SK-N-SH (cell line): ENCODE measurements around the gene FAM184B. TPM values are rescaled to one million over a fixed set of nuclear protein-coding genes. Genes with fewer than 3 reads are reported as not detected.

Experiments used
- CTCF ChIA-PET: fragments of 300-600, 350-600 bp; formaldehyde crosslinking; extraction: SDS; loops from one replicate; lab custom pipeline; 2021; lab: Yijun Ruan, JAX
- POLR2A ChIA-PET: fragments of 350-600 bp; sonication (Branson Sonifier 250); formaldehyde crosslinking; extraction: SDS; loops from one replicate; lab custom pipeline; 2020; ENCODE audit warnings: antibody characterized with exemption, inconsistent platforms; lab: Yijun Ruan, JAX
- DNase-seq: peaks from one replicate; pipeline ENCODE4 v3.0.0; 2012
- H2AFZ ChIP-seq: fragments of 200-600 bp; sonication (generic); 2 replicates; pipeline ENCODE4 v1.8.1; 2016; ENCODE audit warnings: antibody characterized with exemption, mild to moderate bottlenecking, low read depth
- H3F3A ChIP-seq: fragments of 200-600 bp; sonication (generic); replicated peaks from 2 replicates; pipeline ENCODE3; 2016; ENCODE audit warnings: antibody characterized with exemption, mild to moderate bottlenecking; ENCODE audit not compliant: insufficient read depth
- H3K27ac ChIP-seq, 2 experiments: fragments of 200-500 bp in 1 of 2; fragments of 200-600 bp in 1 of 2; sonication (Bioruptor generic) in 1 of 2; sonication (generic), shearing (Covaris generic) in 1 of 2; 2 replicates each; pipeline versions ENCODE4 v1.5.1 to v1.6.1; 2014 to 2016; ENCODE audit warnings: low read depth in 2 of 2, inconsistent platforms in 1 of 2, low read length in 1 of 2, mild to moderate bottlenecking in 1 of 2, mixed read lengths in 1 of 2
- H3K27me3 ChIP-seq: fragments of 200-600 bp; sonication (generic), shearing (Covaris generic); 2 replicates; pipeline ENCODE4 v1.6.1; 2016; ENCODE audit warnings: mixed run types; ENCODE audit not compliant: insufficient read depth
- H3K36me3 ChIP-seq, 2 experiments: fragments of 200-500 bp in 1 of 2; fragments of 200-600 bp in 1 of 2; sonication (Bioruptor generic) in 1 of 2; sonication (generic) in 1 of 2; replicated peaks in 1 of 2; 2 replicates each; pipeline versions ENCODE3 to v1.5.1; 2014 to 2016; ENCODE audit warnings: low read length in 1 of 2, mild to moderate bottlenecking in 1 of 2; ENCODE audit not compliant: insufficient read depth in 2 of 2, control insufficient read depth in 1 of 2
- H3K4me1 ChIP-seq, 2 experiments: fragments of 200-500 bp in 1 of 2; fragments of 200-600 bp in 1 of 2; sonication (Bioruptor generic) in 1 of 2; sonication (generic), shearing (Covaris generic) in 1 of 2; 2 replicates each; pipeline versions ENCODE4 v1.5.1 to v1.6.1; 2014 to 2016; ENCODE audit warnings: low read depth in 1 of 2, low read length in 1 of 2, mixed run types in 1 of 2; ENCODE audit not compliant: insufficient read depth in 2 of 2, control insufficient read depth in 1 of 2
- H3K4me2 ChIP-seq: fragments of 200-600 bp; sonication (generic), shearing (Covaris generic); 2 replicates; pipeline ENCODE4 v1.6.1; 2017; ENCODE audit warnings: mixed run types
- H3K4me3 ChIP-seq, 2 experiments: fragments of 200-500 bp in 1 of 2; fragments of 200-600 bp in 1 of 2; sonication (Bioruptor generic) in 1 of 2; sonication (generic), shearing (Covaris generic) in 1 of 2; 2 replicates each; pipeline versions ENCODE4 v1.5.1 to v1.8.1; 2014 to 2016; ENCODE audit warnings: low read depth in 2 of 2, inconsistent platforms in 1 of 2, low read length in 1 of 2, mild to moderate bottlenecking in 1 of 2, mixed read lengths in 1 of 2, moderate library complexity in 1 of 2
- H3K79me2 ChIP-seq: fragments of 200-600 bp; sonication (generic); 2 replicates; pipeline ENCODE4 v1.8.1; 2017; ENCODE audit warnings: mild to moderate bottlenecking; ENCODE audit not compliant: insufficient read depth
- H3K9ac ChIP-seq: fragments of 200-600 bp; sonication (generic); 2 replicates; pipeline ENCODE4 v1.6.1; 2017; ENCODE audit warnings: mixed run types
- H3K9me2 ChIP-seq: fragments of 200-600 bp; sonication (generic); 2 replicates; pipeline ENCODE4 v1.6.1; 2017; ENCODE audit warnings: mixed run types
- H3K9me3 ChIP-seq: fragments of 200-600 bp; sonication (generic); 2 replicates; pipeline ENCODE4 v1.6.1; 2017; ENCODE audit warnings: mixed run types, mild to moderate bottlenecking, moderate library complexity
- H4K20me1 ChIP-seq: fragments of 200-600 bp; sonication (generic); 2 replicates; pipeline ENCODE4 v1.6.1; 2017; ENCODE audit warnings: mild to moderate bottlenecking, mixed run types; ENCODE audit not compliant: insufficient read depth
- CHD2 ChIP-seq: fragments of 150-350 bp; IDR thresholded peaks from 2 replicates; pipeline ENCODE4 v1.6.1; 2018; ENCODE audit warnings: low read length; ENCODE audit not compliant: partially characterized antibody
- EZH2phosphoT487 ChIP-seq: fragments of 200-600 bp; sonication (generic); IDR thresholded peaks from 2 replicates; pipeline ENCODE4 v1.6.1; 2017; ENCODE audit warnings: low read depth, mixed run types, mild to moderate bottlenecking, antibody characterized with exemption, moderate library complexity, borderline replicate concordance
- NFIC ChIP-seq: IDR thresholded peaks from 2 replicates; pipeline ENCODE4 v1.4.0; 2012; ENCODE audit warnings: borderline replicate concordance
- NRF1 ChIP-seq: IDR thresholded peaks from 2 replicates; pipeline ENCODE4 v1.6.1; 2012; ENCODE audit warnings: low read depth, mild to moderate bottlenecking, low read length
- POLR2AphosphoS5 ChIP-seq: IDR thresholded peaks from 2 replicates; pipeline ENCODE4 v1.6.1; 2012; ENCODE audit warnings: low read depth, low read length
- RCOR1 ChIP-seq: fragments of 150-350 bp; IDR thresholded peaks from 2 replicates; pipeline ENCODE4 v1.6.1; 2017; ENCODE audit warnings: antibody characterized with exemption, low read length
- RFX5 ChIP-seq: IDR thresholded peaks from 2 replicates; pipeline ENCODE4 v1.6.1; 2012; ENCODE audit warnings: mild to moderate bottlenecking, improper control_type of control experiment, low read length
- SIN3A ChIP-seq: IDR thresholded peaks from 2 replicates; pipeline ENCODE4 v1.6.1; 2012; ENCODE audit warnings: low read depth, mild to moderate bottlenecking, low read length, moderate library complexity, borderline replicate concordance
- TCF12 ChIP-seq: IDR thresholded peaks from 2 replicates; pipeline ENCODE4 v1.4.0; 2012
- WGBS: methylation state at CpG from one replicate; pipeline ENCODE4 v1.1.6; 2017; ENCODE audit warnings: low lambda C conversion rate; 5-methylcytosine and 5-hydroxymethylcytosine counted together
- polyA plus RNA-seq, 3 experiments: library from polyadenylated mRNA; depleted of rRNA; stranded (reverse); fragments of >200 nt; gene quantifications; 2 replicates each; pipeline ENCODE4 v1.2.3, GENCODE V29; 2012
- TF ChIP-seq, protein P1 (sequence below): IDR thresholded peaks from 2 replicates; pipeline ENCODE4 v1.4.0; 2012; ENCODE audit warnings: low read depth, borderline replicate concordance
- TF ChIP-seq, protein P2 (sequence below): IDR thresholded peaks from 2 replicates; pipeline ENCODE4; 2012
- TF ChIP-seq, protein P3 (sequence below): fragments of 150-350 bp; IDR thresholded peaks from 2 replicates; pipeline ENCODE4 v1.6.1; 2017; ENCODE audit warnings: antibody characterized with exemption, low read length, low read depth, borderline replicate concordance
- TF ChIP-seq, protein P4 (sequence below): IDR thresholded peaks from 2 replicates; pipeline ENCODE4 v1.4.0; 2012; ENCODE audit warnings: low read depth

The FAM184B gene
- polyA plus RNA-seq, 1 of the 3 experiments (the other 2 are of a cell fraction) = not detected

DNA sequence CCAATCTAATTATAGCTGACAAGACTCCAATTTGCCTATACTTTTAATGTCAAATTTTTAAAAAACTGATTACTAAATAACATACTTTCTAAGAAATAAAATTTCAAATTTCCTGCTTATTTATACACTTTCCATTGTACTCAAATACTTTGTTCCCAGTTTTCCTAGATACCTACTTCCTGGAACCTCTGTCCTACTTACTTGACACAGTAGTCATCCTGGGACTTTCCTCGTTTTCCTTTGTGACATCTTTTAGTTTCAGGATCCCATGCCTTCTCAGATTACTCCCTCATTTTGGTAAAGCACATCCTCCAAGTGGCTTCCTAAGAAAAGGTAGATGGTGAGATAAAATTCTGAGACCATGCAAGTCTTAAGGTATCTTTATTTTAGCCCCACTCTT, 13.3 kb upstream of the FAM184B start:
- no peak for DNase-seq
- Histone ChIP-seq H3K9me3 (no peaks in the 10 kb centered on the region), H3K4me2 (no peak overlapping the region), H3K79me2 (0 out of 2 replicates have a peak, but pooled peaks cover 2% of the 10 kb centered on the region), H3K4me3 (no peak overlapping the region), H3K9me2 (no peaks in the 10 kb centered on the region), H3K9ac (no peak overlapping the region), H3K36me3 (peaks cover 30 to 37% of the 10 kb centered on the region in 2 experiments), H3K4me1 (no peaks in the 10 kb centered on the region), H3F3A (no peaks in the 10 kb centered on the region), H3K27ac (no peak overlapping the region), H4K20me1 (no peaks in the 10 kb centered on the region), H3K27me3 (no peaks in the 10 kb centered on the region), H2AFZ (no peak overlapping the region)
- CTCF ChIA-PET = interaction anchor here (0.9 to 1.9 kb wide), 2 partner anchors 13 to 157 kb away, joined by 4 to 7 read pairs; no protein-coding TSS in a partner anchor
- WGBS = 93% methylated on average over 1 of the region's 1 CpG
- TF ChIP-seq RCOR1 (no peak), NFIC (no peak), NRF1 (no peak), RFX5 (no peak), TCF12 (no peak), POLR2AphosphoS5 (no peak), EZH2phosphoT487 (no peak), SIN3A (no peak)
- TF ChIP-seq, protein P1, sequence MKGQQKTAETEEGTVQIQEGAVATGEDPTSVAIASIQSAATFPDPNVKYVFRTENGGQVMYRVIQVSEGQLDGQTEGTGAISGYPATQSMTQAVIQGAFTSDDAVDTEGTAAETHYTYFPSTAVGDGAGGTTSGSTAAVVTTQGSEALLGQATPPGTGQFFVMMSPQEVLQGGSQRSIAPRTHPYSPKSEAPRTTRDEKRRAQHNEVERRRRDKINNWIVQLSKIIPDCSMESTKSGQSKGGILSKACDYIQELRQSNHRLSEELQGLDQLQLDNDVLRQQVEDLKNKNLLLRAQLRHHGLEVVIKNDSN = no peak
- TF ChIP-seq, protein P2, sequence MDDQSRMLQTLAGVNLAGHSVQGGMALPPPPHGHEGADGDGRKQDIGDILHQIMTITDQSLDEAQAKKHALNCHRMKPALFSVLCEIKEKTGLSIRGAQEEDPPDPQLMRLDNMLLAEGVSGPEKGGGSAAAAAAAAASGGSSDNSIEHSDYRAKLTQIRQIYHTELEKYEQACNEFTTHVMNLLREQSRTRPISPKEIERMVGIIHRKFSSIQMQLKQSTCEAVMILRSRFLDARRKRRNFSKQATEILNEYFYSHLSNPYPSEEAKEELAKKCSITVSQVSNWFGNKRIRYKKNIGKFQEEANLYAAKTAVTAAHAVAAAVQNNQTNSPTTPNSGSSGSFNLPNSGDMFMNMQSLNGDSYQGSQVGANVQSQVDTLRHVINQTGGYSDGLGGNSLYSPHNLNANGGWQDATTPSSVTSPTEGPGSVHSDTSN = no peak
- TF ChIP-seq, protein P3, sequence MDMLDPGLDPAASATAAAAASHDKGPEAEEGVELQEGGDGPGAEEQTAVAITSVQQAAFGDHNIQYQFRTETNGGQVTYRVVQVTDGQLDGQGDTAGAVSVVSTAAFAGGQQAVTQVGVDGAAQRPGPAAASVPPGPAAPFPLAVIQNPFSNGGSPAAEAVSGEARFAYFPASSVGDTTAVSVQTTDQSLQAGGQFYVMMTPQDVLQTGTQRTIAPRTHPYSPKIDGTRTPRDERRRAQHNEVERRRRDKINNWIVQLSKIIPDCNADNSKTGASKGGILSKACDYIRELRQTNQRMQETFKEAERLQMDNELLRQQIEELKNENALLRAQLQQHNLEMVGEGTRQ = no peak
- TF ChIP-seq, protein P4, sequence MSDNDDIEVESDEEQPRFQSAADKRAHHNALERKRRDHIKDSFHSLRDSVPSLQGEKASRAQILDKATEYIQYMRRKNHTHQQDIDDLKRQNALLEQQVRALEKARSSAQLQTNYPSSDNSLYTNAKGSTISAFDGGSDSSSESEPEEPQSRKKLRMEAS = no peak
- POLR2A ChIA-PET = no interaction called here

DNA sequence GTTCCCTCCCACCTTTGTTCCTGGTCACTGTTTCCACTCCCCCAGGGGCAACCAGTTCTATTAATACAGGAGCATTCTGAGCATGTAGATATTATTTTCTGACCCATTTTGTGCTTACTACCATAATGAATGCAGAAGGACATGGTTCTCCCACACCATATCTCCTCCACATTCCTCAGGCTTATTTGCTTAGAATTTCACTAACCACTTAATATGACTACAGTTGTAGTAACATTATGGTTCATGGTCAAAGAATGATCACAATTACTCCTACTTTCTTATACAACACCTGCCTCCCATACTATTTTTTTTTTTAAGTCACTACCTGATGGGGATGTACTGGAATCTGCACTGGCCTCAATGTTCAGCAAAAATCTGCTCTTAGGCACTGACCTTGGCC, 7.5 kb upstream of the FAM184B start:
- Histone ChIP-seq H3K36me3 (peaks cover 7 to 16% of the 10 kb centered on the region in 2 experiments), H3K9ac (no peak overlapping the region), H3K9me3 (no peaks in the 10 kb centered on the region), H3K79me2 (no peaks in the 10 kb centered on the region), H4K20me1 (no peaks in the 10 kb centered on the region), H3K4me2 (no peak overlapping the region), H2AFZ (no peak overlapping the region), H3K27me3 (no peaks in the 10 kb centered on the region), H3K4me3 (no peak overlapping the region), H3F3A (peaks cover 9% of the 10 kb centered on the region), H3K4me1 (peaks cover 0 to 5% of the 10 kb centered on the region in 2 experiments; a peak in 1 of 4 replicates), H3K9me2 (no peaks in the 10 kb centered on the region), H3K27ac (no peak overlapping the region)
- POLR2A ChIA-PET = no interaction called here
- CTCF ChIA-PET = interaction anchor here (2.3 kb wide), 1 partner anchor 19 kb away, joined by 6 read pairs; no protein-coding TSS in a partner anchor
- no peak for DNase-seq
- TF ChIP-seq, protein P2 = no peak
- no peak for TF ChIP-seq CHD2
